GM18907 (cell line): Measurements from ENCODE around the gene EXOC6B.
"Not testable (repeated sequence)": the region's sequence is repeated elsewhere in the genome, so short reads cannot be mapped to it uniquely, and the experiment has no call there.

Experiments used
- ATAC-seq: cut with Tn5 transposase; IDR thresholded peaks from one replicate; pipeline ENCODE4 v1.9.1; 2021; ENCODE audit warnings: mild to moderate bottlenecking, moderate library complexity; ENCODE audit not compliant: unreplicated experiment

The EXOC6B gene

DNA sequence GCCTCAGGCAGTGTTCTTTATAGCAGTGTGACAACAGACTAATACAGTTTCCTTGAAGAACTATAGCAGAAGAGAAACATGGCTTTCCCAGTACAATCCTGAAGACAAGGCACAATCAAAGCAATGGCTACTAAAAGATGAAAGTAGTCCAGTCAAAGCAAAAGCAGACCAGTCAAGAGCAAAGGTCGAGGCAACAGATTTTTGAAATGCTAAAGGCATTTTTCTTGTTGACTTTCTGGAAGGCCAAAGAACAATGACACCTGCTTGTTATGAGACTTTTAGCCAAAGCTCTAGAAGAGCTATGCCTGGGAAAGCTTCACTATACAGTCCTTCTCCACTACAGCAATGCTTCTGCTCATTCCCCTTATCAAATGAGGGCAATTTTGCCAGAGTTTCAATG lies 269.9 kb downstream of the EXOC6B start:
- ATAC-seq: no peak

DNA sequence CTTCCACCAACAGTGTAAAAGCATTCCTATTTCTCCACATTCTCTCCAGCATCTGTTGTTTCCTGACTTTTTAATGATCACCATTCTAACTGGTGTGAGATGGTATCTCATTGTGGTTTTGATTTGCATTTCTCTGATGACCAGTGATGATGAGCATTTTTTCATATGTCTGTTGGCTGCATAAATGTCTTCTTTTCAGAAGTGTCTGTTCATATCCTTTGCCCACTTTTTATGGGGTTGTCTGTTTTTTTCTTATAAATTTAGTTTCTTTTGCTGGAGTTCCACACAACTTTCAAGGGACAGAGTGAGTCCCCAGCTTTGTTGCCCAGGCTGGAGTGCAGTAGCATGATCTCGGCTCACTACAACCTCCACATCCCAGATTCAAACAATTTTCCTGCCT lies 270.5 kb downstream of the EXOC6B start:
- not testable (repeated sequence) for ATAC-seq

DNA sequence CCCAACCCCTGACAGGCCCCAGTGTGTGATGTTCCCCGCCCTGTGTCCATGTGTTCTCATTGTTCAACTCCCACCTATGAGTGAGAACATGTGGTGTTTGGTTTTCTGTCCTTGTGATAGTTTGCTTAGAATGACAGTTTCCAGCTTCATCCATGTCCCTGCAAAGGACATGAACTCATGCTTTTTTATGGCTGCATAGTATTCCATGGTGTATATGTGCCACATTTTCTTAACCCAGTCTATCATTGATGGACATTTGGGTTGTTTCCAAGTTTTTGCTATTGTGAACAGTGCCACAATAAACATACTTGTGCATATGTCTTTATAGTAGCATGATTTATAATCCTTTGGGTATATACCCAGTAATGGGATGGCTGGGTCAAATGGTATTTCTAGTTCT lies 270.9 kb downstream of the EXOC6B start:
- not testable (repeated sequence) for ATAC-seq

GRCh38 chr2:72554381-72554780 lies 271.5 kb downstream of the EXOC6B start:
- ATAC-seq: no peak

- no peak for ATAC-seq
These were observed 277.6 kb downstream of the EXOC6B start for GRCh38 chr2:72548081-72548764.

DNA sequence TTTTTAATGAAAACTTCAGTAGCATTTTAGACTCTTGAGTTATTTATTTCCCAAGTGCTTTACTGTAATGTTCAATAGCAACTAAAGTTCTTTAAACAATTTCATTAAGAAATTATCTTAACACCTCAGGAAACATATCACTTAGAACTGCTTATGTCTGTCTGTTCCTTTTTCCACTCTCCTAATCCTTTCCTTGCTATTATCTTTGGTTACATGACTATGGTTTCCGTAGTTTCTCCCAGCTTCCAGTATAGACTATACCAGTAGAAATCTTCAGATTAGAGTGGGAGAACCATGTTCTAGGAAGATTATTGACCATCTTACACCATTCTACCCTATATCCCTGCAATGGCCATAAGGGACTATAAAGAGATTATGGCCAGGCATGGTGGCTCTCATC lies 280.0 kb downstream of the EXOC6B start:
- no peak for ATAC-seq

- ATAC-seq: no peak
These were observed 281.3 kb downstream of the EXOC6B start for GRCh38 chr2:72544554-72544953.

GRCh38 chr2:72543497-72544216 lies 282.2 kb downstream of the EXOC6B start:
- ATAC-seq: no peak

- no peak for ATAC-seq
These were observed 286.7 kb downstream of the EXOC6B start for GRCh38 chr2:72539071-72539552.

- ATAC-seq: no peak
These were observed 287.3 kb downstream of the EXOC6B start for GRCh38 chr2:72538486-72538885.

GRCh38 chr2:72535586-72535985 lies 290.2 kb downstream of the EXOC6B start:
- ATAC-seq: not testable (repeated sequence)

GRCh38 chr2:72533765-72534164 lies 292.1 kb downstream of the EXOC6B start:
- ATAC-seq: no peak

- no peak for ATAC-seq
These were observed 298.4 kb downstream of the EXOC6B start for GRCh38 chr2:72527424-72527823.

DNA sequence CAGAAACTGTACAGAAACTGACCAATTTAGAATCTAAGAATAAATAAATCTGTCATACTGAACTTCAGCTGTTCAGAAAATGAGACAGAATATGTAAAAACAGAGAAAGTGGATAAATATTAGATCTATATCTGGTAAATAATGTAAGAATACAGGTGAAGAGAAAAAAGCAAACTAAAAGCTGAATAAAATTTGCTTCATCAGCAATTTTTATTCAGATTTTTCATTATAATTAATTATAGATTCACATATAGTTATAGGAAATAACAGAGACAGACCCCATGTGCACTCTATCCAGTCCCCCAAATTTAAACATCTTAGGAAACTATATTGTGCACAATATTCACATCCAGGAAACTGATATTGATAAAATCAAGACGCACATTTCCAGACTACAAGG lies 299.2 kb downstream of the EXOC6B start:
- ATAC-seq: no peak

- ATAC-seq: no peak
These were observed 301.8 kb downstream of the EXOC6B start for GRCh38 chr2:72524071-72524470.

DNA sequence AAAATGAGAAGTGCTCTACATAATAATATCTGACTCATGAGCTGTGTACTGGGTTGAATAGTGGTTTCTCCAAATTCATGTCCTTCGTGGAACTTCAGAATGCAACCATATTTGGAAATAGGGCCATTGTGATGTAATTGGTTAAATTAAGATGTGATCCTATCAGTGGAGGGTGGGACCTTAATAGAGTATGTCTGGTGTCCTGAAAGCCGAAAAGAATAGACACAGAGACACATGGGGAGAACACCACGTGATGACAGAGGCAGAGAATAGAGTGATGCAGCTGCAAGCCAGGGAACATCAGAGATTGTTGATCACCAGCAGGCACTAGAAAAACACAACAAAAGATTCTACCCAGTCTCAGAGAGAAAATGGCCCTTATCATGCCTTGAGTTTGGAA lies 310.1 kb downstream of the EXOC6B start:
- ATAC-seq: no peak

DNA sequence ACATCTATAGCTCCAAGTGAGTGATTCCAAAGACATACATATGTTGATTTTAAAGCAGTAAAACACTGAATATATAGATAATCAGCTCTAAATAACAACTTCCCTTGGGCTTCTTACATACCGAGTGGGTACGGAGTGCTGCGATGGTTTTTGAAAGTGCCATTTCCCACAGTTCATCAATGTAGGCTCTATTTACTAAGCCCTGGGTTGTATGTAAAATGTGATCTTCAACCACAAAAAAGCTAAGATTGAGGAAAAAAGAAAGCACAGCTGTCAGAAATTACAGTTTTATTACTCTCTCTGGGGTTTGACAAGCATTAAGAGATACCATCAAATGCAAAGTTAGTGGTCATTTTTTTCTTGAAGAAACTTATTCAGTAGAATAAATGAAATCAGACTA lies 312.8 kb downstream of the EXOC6B start:
- no peak for ATAC-seq

GRCh38 chr2:72512376-72512775 lies 313.5 kb downstream of the EXOC6B start:
- no peak for ATAC-seq

- ATAC-seq: no peak
These were observed 313.9 kb downstream of the EXOC6B start for GRCh38 chr2:72511906-72512305.

- ATAC-seq: no peak
These were observed 328.1 kb downstream of the EXOC6B start for GRCh38 chr2:72497763-72498162.

DNA sequence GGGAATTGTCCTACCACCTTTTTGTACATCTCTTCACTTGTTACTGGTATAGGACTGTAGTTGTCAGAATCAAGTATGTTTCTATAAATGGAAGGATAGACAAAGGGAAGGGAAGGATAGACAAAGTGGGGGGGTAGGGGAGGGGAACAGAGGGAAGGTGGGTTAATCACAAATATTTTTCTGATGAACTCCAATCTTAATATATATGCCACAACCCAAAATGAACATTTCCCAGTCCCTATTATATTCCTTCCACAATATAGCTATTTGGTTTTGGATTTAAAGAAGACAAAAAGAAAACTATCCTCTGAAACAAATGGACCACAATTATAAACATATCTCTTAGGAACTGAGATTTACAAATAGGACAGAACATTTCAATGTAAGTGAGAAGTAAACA lies 329.4 kb downstream of the EXOC6B start:
- ATAC-seq: no peak

DNA sequence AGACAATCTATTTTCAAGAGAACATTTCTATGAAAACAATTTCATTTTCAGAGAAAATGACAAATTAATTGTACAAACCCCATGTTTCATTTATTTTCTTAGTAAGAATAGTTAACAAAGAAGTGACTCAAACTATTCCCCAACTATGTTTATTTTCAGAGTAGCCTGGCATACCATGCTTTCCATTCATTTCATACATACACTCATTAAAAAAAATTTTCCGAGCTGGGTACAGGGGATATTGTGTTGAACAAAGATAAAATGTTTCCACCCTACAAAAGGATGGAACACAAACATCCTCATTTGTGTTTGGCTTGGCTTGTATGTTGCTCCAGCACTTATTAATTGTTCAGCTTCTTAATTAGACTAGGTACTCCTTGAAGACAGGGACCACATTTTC lies 331.4 kb downstream of the EXOC6B start:
- ATAC-seq: no peak
